Trophoblast cell (in vitro differentiated cells and primary cell): ENCODE measurements around the gene CADM2.

Experiments
- DNase-seq, 2 donors: peaks; one replicate each; pipeline ENCODE4 v3.0.0-alpha.2; 2016
- H2AFZ ChIP-seq: 2 replicates; pipeline ENCODE4 v1.6.1; 2013; ENCODE audit warnings: low read length, moderate library complexity, mild to moderate bottlenecking; ENCODE audit not compliant: insufficient read depth, poor library complexity
- H2AK5ac ChIP-seq: 2 replicates; pipeline ENCODE4 v1.6.1; 2013; ENCODE audit warnings: mild to moderate bottlenecking, low read length
- H2BK120ac ChIP-seq: 2 replicates; pipeline ENCODE4 v1.6.1; 2013; ENCODE audit warnings: low read length, mild to moderate bottlenecking, moderate library complexity; ENCODE audit not compliant: insufficient read depth, poor library complexity
- H2BK12ac ChIP-seq: 2 replicates; pipeline ENCODE4 v1.6.1; 2013; ENCODE audit warnings: mild to moderate bottlenecking, low read length, moderate library complexity
- H2BK5ac ChIP-seq: 2 replicates; pipeline ENCODE4 v1.6.1; 2013; ENCODE audit warnings: low read length, low read depth, moderate library complexity, mild to moderate bottlenecking; ENCODE audit not compliant: poor library complexity
- H3K14ac ChIP-seq: 2 replicates; pipeline ENCODE4 v1.6.1; 2013; ENCODE audit warnings: mild to moderate bottlenecking, low read length
- H3K18ac ChIP-seq: 2 replicates; pipeline ENCODE4 v1.6.1; 2013; ENCODE audit warnings: mild to moderate bottlenecking, low read length
- H3K23ac ChIP-seq: 2 replicates; pipeline ENCODE4 v1.6.1; 2013; ENCODE audit warnings: low read length
- H3K27ac ChIP-seq: 2 replicates; pipeline ENCODE4 v1.5.1; 2013; ENCODE audit warnings: low read depth, mild to moderate bottlenecking, inconsistent platforms, low read length, moderate library complexity
- H3K27me3 ChIP-seq: 2 replicates; pipeline ENCODE4 v1.6.1; 2013; ENCODE audit warnings: inconsistent platforms, mild to moderate bottlenecking, low read length, moderate library complexity; ENCODE audit not compliant: insufficient read depth
- H3K36me3 ChIP-seq, 2 experiments: 1 replicate in 1 of 2; 2 replicates in 1 of 2; pipeline ENCODE4 v1.6.1; 2013; ENCODE audit warnings: low read length in 2 of 2, mild to moderate bottlenecking in 2 of 2, moderate library complexity in 1 of 2; ENCODE audit not compliant: insufficient read depth in 2 of 2, control insufficient read depth in 1 of 2
- H3K4ac ChIP-seq: 2 replicates; pipeline ENCODE4 v1.6.1; 2013; ENCODE audit warnings: low read depth, mild to moderate bottlenecking, low read length, moderate library complexity
- H3K4me1 ChIP-seq, 2 experiments: 1 replicate in 1 of 2; 2 replicates in 1 of 2; pipeline ENCODE4 v1.6.1; 2013; ENCODE audit warnings: low read length in 2 of 2, mild to moderate bottlenecking in 2 of 2, moderate library complexity in 1 of 2; ENCODE audit not compliant: insufficient read depth in 2 of 2, control insufficient read depth in 1 of 2
- H3K4me2 ChIP-seq: 2 replicates; pipeline ENCODE4 v1.6.1; 2013; ENCODE audit warnings: inconsistent platforms, mild to moderate bottlenecking, low read length, moderate library complexity
- H3K4me3 ChIP-seq: 2 replicates; pipeline ENCODE4 v1.5.1; 2013; ENCODE audit warnings: mild to moderate bottlenecking, low read depth, low read length, inconsistent platforms
- H3K79me1 ChIP-seq: one replicate; pipeline ENCODE4 v1.6.1; 2013; ENCODE audit warnings: low read length
- H3K79me2 ChIP-seq: 2 replicates; pipeline ENCODE4 v1.6.1; 2013; ENCODE audit warnings: low read length, mild to moderate bottlenecking; ENCODE audit not compliant: control insufficient read depth, insufficient read depth, poor library complexity
- H3K9ac ChIP-seq: 2 replicates; pipeline ENCODE4 v1.6.1; 2013; ENCODE audit warnings: mild to moderate bottlenecking, low read length
- H3K9me3 ChIP-seq: 2 replicates; pipeline ENCODE4 v1.6.1; 2013; ENCODE audit warnings: low read depth, mild to moderate bottlenecking, control low read depth, inconsistent platforms, low read length; ENCODE audit not compliant: insufficient read depth
- H4K12ac ChIP-seq: 2 replicates; pipeline ENCODE4 v1.6.1; 2013; ENCODE audit warnings: low read depth, mild to moderate bottlenecking, low read length, moderate library complexity
- H4K8ac ChIP-seq: 2 replicates; pipeline ENCODE4 v1.6.1; 2013; ENCODE audit warnings: low read depth, mild to moderate bottlenecking, low read length, moderate library complexity
- H4K91ac ChIP-seq: one replicate; pipeline ENCODE4 v1.6.1; 2013; ENCODE audit warnings: low read depth, mild to moderate bottlenecking, low read length, moderate library complexity
- WGBS: extraction: QIAGEN DNeasy Blood & Tissue Kit; methylation state at CpG from one replicate; pipeline ENCODE4 v1.1.7; 2013; ENCODE audit warnings: missing lambda C conversion rate; ENCODE audit not compliant: insufficient read length, insufficient coverage; ENCODE audit errors: extremely low coverage; 5-methylcytosine and 5-hydroxymethylcytosine counted together

CADM2 gene

GRCh38 chr3:85853805-85854204 lies 895.0 kb downstream of the CADM2 start:
- Histone ChIP-seq H3K27ac (no peak overlapping the region), H3K4ac (no peak overlapping the region), H3K79me1 (no peaks in the 10 kb centered on the region), H2BK5ac (no peak overlapping the region), H3K4me3 (no peak overlapping the region), H2AK5ac (no peak overlapping the region), H3K4me1 (no peaks in the 10 kb centered on the region), H2AFZ (no peak overlapping the region), H4K8ac (no peak overlapping the region), H3K14ac (no peak overlapping the region), H3K27me3 (no peaks in the 10 kb centered on the region), H3K79me2 (no peaks in the 10 kb centered on the region), H4K91ac (no peak overlapping the region), H2BK12ac (no peak overlapping the region), H3K9ac (no peak overlapping the region), H3K18ac (no peak overlapping the region), H2BK120ac (no peak overlapping the region), H4K12ac (no peak overlapping the region), H3K9me3 (no peaks in the 10 kb centered on the region), H3K36me3 (no peaks in the 10 kb centered on the region), H3K4me2 (no peak overlapping the region), H3K23ac (no peak overlapping the region)
- DNase-seq: no peak
- WGBS: no CpG with 5 or more reads among the region's 2 CpGs

GRCh38 chr3:85862893-85863455 lies 904.2 kb downstream of the CADM2 start:
- no peak overlapping the region for H2BK5ac ChIP-seq
- no peak overlapping the region for H3K4me3 ChIP-seq
- no peak overlapping the region for H2BK12ac ChIP-seq
- H3K27ac ChIP-seq: no peak overlapping the region
- no peak overlapping the region for H3K4ac ChIP-seq
- no peaks in the 10 kb centered on the region for H3K4me1 ChIP-seq
- no peak overlapping the region for H3K4me2 ChIP-seq
- H2BK120ac ChIP-seq: no peak overlapping the region
- H3K79me1 ChIP-seq: no peaks in the 10 kb centered on the region
- H3K18ac ChIP-seq: no peak overlapping the region
- H3K9ac ChIP-seq: no peak overlapping the region
- H3K79me2 ChIP-seq: no peaks in the 10 kb centered on the region
- no peak overlapping the region for H2AFZ ChIP-seq
- H2AK5ac ChIP-seq: no peak overlapping the region
- no peak overlapping the region for H4K8ac ChIP-seq
- H3K9me3 ChIP-seq: no peaks in the 10 kb centered on the region
- H4K91ac ChIP-seq: no peak overlapping the region
- no peaks in the 10 kb centered on the region for H3K36me3 ChIP-seq
- H3K27me3 ChIP-seq: no peaks in the 10 kb centered on the region
- no peak for DNase-seq
- H3K23ac ChIP-seq: no peak overlapping the region
- H3K14ac ChIP-seq: no peak overlapping the region
- no peak overlapping the region for H4K12ac ChIP-seq

GRCh38 chr3:85864896-85865295 lies 906.1 kb downstream of the CADM2 start:
- H3K23ac ChIP-seq: no peak overlapping the region
- no peak overlapping the region for H2BK5ac ChIP-seq
- DNase-seq: no peak
- no peaks in the 10 kb centered on the region for H3K9me3 ChIP-seq
- WGBS: no CpG with 5 or more reads among the region's 1 CpG
- no peak overlapping the region for H3K4ac ChIP-seq
- H2BK120ac ChIP-seq: no peak overlapping the region
- no peak overlapping the region for H3K4me3 ChIP-seq
- no peak overlapping the region for H4K12ac ChIP-seq
- H3K4me1 ChIP-seq: no peaks in the 10 kb centered on the region
- H2BK12ac ChIP-seq: no peak overlapping the region
- no peak overlapping the region for H3K9ac ChIP-seq
- no peak overlapping the region for H4K8ac ChIP-seq
- no peak overlapping the region for H3K18ac ChIP-seq
- H3K27ac ChIP-seq: no peak overlapping the region
- H3K4me2 ChIP-seq: no peak overlapping the region
- no peaks in the 10 kb centered on the region for H3K36me3 ChIP-seq
- no peaks in the 10 kb centered on the region for H3K79me1 ChIP-seq
- H2AK5ac ChIP-seq: no peak overlapping the region
- no peaks in the 10 kb centered on the region for H3K27me3 ChIP-seq
- H4K91ac ChIP-seq: no peak overlapping the region
- no peak overlapping the region for H3K14ac ChIP-seq
- H2AFZ ChIP-seq: no peak overlapping the region
- no peaks in the 10 kb centered on the region for H3K79me2 ChIP-seq

GRCh38 chr3:85867072-85867471 lies 908.3 kb downstream of the CADM2 start:
- Histone ChIP-seq H2BK5ac (no peak overlapping the region), H3K9ac (no peak overlapping the region), H2BK120ac (no peak overlapping the region), H2BK12ac (no peak overlapping the region), H3K18ac (no peak overlapping the region), H3K4me3 (no peak overlapping the region), H3K23ac (no peak overlapping the region), H3K4me1 (no peaks in the 10 kb centered on the region), H3K79me2 (no peaks in the 10 kb centered on the region), H3K27ac (no peak overlapping the region), H2AK5ac (no peak overlapping the region), H3K79me1 (no peaks in the 10 kb centered on the region), H3K4me2 (no peak overlapping the region), H4K8ac (no peak overlapping the region), H4K12ac (no peak overlapping the region), H3K36me3 (no peaks in the 10 kb centered on the region), H3K9me3 (no peaks in the 10 kb centered on the region), H3K4ac (no peak overlapping the region), H2AFZ (no peak overlapping the region), H3K14ac (no peak overlapping the region), H3K27me3 (no peaks in the 10 kb centered on the region), H4K91ac (no peak overlapping the region)
- DNase-seq: no peak
- no CpG with 5 or more reads among the region's 3 CpGs for WGBS
